GM12878 (cell line): Measurements from ENCODE around the gene SLC37A1. TPM values are rescaled to one million over a fixed set of nuclear protein-coding genes. Genes with fewer than 3 reads are reported as not detected.

Experiments used
- ATAC-seq: fragments of 200-7000 bp; cut with Tn5 transposase; 3 replicates; pipeline ENCODE4 v1.9.1; 2020; ENCODE audit warnings: mild to moderate bottlenecking, moderate library complexity
- BruUV-seq: library from RNA; stranded (reverse); fragments of 400-500 nt; replicated peaks from 2 replicates; lab custom pipeline; 2021; lab: Mats Ljungman, UMichigan
- CTCF ChIA-PET: fragments of 300-600 bp; sonication (Branson Sonifier 250); formaldehyde crosslinking; extraction: SDS; loops from one replicate; lab custom pipeline; 2021; ENCODE audit warnings: inconsistent platforms; lab: Yijun Ruan, JAX
- POLR2A ChIA-PET: fragments of 350-600 bp; formaldehyde crosslinking; extraction: SDS; loops from one replicate; lab custom pipeline; 2021; ENCODE audit warnings: inconsistent platforms; lab: Charles Lee
- RAD21 ChIA-PET: fragments of 300-600 bp; sonication (Branson Sonifier 250); formaldehyde crosslinking; loops from one replicate; lab custom pipeline; 2023; ENCODE audit warnings: antibody characterized with exemption; ENCODE audit not compliant: unreplicated experiment; lab: Charles Lee
- SMC1A ChIA-PET: fragments of 300-600 bp; sonication (Branson Sonifier 250); formaldehyde crosslinking; loops from one replicate; lab custom pipeline; 2023; ENCODE audit not compliant: unreplicated experiment, uncharacterized antibody; lab: Charles Lee
- DNase-seq: peaks from one replicate; pipeline ENCODE4 v3.0.0-alpha.2; 2011; ENCODE audit warnings: low read depth, low spot score
- FAIRE-seq: peaks from 3 replicates; lab custom pipeline; 2011; peaks lifted over from hg19 to GRCh38; lab: Jason Lieb, UNC
- H2AFZ ChIP-seq: 2 replicates; pipeline ENCODE4 v1.6.0; 2011; ENCODE audit warnings: low read depth, low read length, control low read depth; ENCODE audit not compliant: control insufficient read depth
- H3K27ac ChIP-seq: 2 replicates; pipeline ENCODE4 v1.5.1; 2011; ENCODE audit warnings: control low read depth; ENCODE audit not compliant: control insufficient read depth, insufficient read depth
- H3K27me3 ChIP-seq, 2 experiments: replicated peaks in 1 of 2; 2 replicates each; pipeline versions ENCODE4 v1.6.0 to v1.6.1; 2011; ENCODE audit warnings: low read length in 1 of 2; ENCODE audit not compliant: control insufficient read depth in 2 of 2, insufficient read depth in 2 of 2
- H3K36me3 ChIP-seq, 2 experiments: 2 replicates each; pipeline ENCODE4 v1.5.1; 2011; ENCODE audit warnings: low read length in 1 of 2; ENCODE audit not compliant: control insufficient read depth in 2 of 2, insufficient read depth in 2 of 2
- H3K4me1 ChIP-seq: 2 replicates; pipeline ENCODE4 v1.6.1; 2011; ENCODE audit warnings: mild to moderate bottlenecking, low read length, moderate library complexity, mixed read lengths; ENCODE audit not compliant: control insufficient read depth, insufficient read depth
- H3K4me2 ChIP-seq: 2 replicates; pipeline ENCODE4 v1.6.0; 2011; ENCODE audit warnings: control low read depth; ENCODE audit not compliant: control insufficient read depth, insufficient read depth
- H3K4me3 ChIP-seq: fragments of 200-600 bp; sonication (generic); 2 replicates; pipeline ENCODE4 v1.5.1; 2016
- H3K79me2 ChIP-seq: 2 replicates; pipeline ENCODE4 v1.6.0; 2011; ENCODE audit warnings: low read length; ENCODE audit not compliant: control insufficient read depth, insufficient read depth
- H3K9ac ChIP-seq: 2 replicates; pipeline ENCODE4 v1.8.0; 2011; ENCODE audit warnings: low read length, control low read depth, mixed read lengths; ENCODE audit not compliant: control insufficient read depth, insufficient read depth
- H3K9me3 ChIP-seq: replicated peaks from 3 replicates; pipeline ENCODE4 v1.5.1; 2011; ENCODE audit warnings: mild to moderate bottlenecking, low read length; ENCODE audit not compliant: control insufficient read depth, insufficient read depth
- H4K20me1 ChIP-seq: 2 replicates; pipeline ENCODE4 v1.6.0; 2011; ENCODE audit not compliant: control insufficient read depth, insufficient read depth
- BCL3 ChIP-seq: IDR thresholded peaks from 2 replicates; pipeline ENCODE4 v1.6.1; 2011; ENCODE audit warnings: borderline replicate concordance, low read depth, mild to moderate bottlenecking, moderate library complexity, low read length; ENCODE audit not compliant: insufficient read depth, poor library complexity, severe bottlenecking
- BHLHE40 ChIP-seq, 2 experiments: fragments of 450-650 bp in 1 of 2; IDR thresholded peaks; 2 replicates each; pipeline ENCODE4 v1.6.1; 2011 to 2017; ENCODE audit warnings: low read depth in 2 of 2, borderline replicate concordance in 1 of 2, improper control_type of control experiment in 1 of 2, low read length in 1 of 2, mild to moderate bottlenecking in 1 of 2
- HDGF ChIP-seq: fragments of 450-650 bp; IDR thresholded peaks from 2 replicates; pipeline ENCODE4 v1.6.1; 2016; ENCODE audit warnings: antibody characterized with exemption
- NBN ChIP-seq: fragments of 450-650 bp; IDR thresholded peaks from 2 replicates; pipeline ENCODE4 v1.6.1; 2016
- NFXL1 ChIP-seq: fragments of 450-650 bp; IDR thresholded peaks from 2 replicates; pipeline ENCODE4 v1.6.1; 2017; ENCODE audit warnings: antibody characterized with exemption, mild to moderate bottlenecking, borderline replicate concordance
- NFYB ChIP-seq: IDR thresholded peaks from 2 replicates; pipeline ENCODE4 v1.6.1; 2011; ENCODE audit warnings: low read depth, mild to moderate bottlenecking, low read length, improper control_type of control experiment, moderate library complexity; ENCODE audit not compliant: insufficient read depth
- NR2C1 ChIP-seq: fragments of 450-650 bp; IDR thresholded peaks from 2 replicates; pipeline ENCODE4 v1.6.1; 2017; ENCODE audit warnings: antibody characterized with exemption, mild to moderate bottlenecking, moderate library complexity
- PAX8 ChIP-seq: fragments of 450-650 bp; IDR thresholded peaks from 2 replicates; pipeline ENCODE4 v1.6.1; 2017; ENCODE audit warnings: mild to moderate bottlenecking, moderate library complexity
- PML ChIP-seq: IDR thresholded peaks from 2 replicates; pipeline ENCODE4 v1.6.1; 2012; ENCODE audit warnings: low read length, inconsistent platforms
- TCF3 ChIP-seq: IDR thresholded peaks from 2 replicates; pipeline ENCODE4 v1.6.1; 2012; ENCODE audit warnings: low read depth, mild to moderate bottlenecking, low read length, borderline replicate concordance; ENCODE audit not compliant: insufficient read depth
- YY1 ChIP-seq: IDR thresholded peaks from 2 replicates; pipeline ENCODE4 v1.6.1; 2011; ENCODE audit warnings: low read depth, mild to moderate bottlenecking, low read length
- ZNF217 ChIP-seq: fragments of 450-650 bp; IDR thresholded peaks from 2 replicates; pipeline ENCODE4 v1.6.1; 2017; ENCODE audit warnings: antibody characterized with exemption, mild to moderate bottlenecking
- WGBS: methylation state at CpG from one replicate; pipeline ENCODE4 v1.1.6; 2016; ENCODE audit warnings: low lambda C conversion rate; ENCODE audit not compliant: insufficient replicate concordance, insufficient coverage; ENCODE audit errors: missing lambda C conversion rate; 5-methylcytosine and 5-hydroxymethylcytosine counted together
- in situ Hi-C: fragments of 300-500 bp; cut with MboI; formaldehyde crosslinking; loops from 9 replicates; pipeline ENCODE4 v1.14.3; 2018; ENCODE audit warnings: mixed read lengths
- intact Hi-C: fragments of 100-400 bp; cut with micrococcal nuclease; formaldehyde crosslinking; loops from one replicate; pipeline ENCODE4 v1.14.2; 2022; ENCODE audit not compliant: unreplicated experiment
- polyA plus RNA-seq, 11 experiments: library from polyadenylated mRNA; depleted of rRNA in 4 of 11; unstranded in 6 of 11; stranded (reverse) in 5 of 11; fragments of >200 nt; fragmentation: Nextera tagmentation in 4 of 11; fragmentation: Illumina TruSeq in 1 of 11; extraction: Ambion mirVana in 4 of 11; extraction: Trizol in 1 of 11; gene quantifications; 1 replicate in 1 of 11; 2 replicates in 10 of 11; pipeline versions ENCODE4 v1.2.1 to v1.2.3, GENCODE V29; 2011 to 2016; ENCODE audit warnings: inconsistent platforms in 2 of 11, missing spikeins in 2 of 11, low read depth in 1 of 11
- total RNA-seq, 4 experiments: library from RNA; depleted of rRNA in 3 of 4; stranded (reverse); fragments of >200 nt in 3 of 4; fragmentation: Illumina TruSeq in 1 of 4; extraction: Trizol in 1 of 4; gene quantifications; 2 replicates each; pipeline versions ENCODE4 v1.2.1 to v1.2.3, GENCODE V29; 2013 to 2021
- TF ChIP-seq, protein P1 (sequence below): IDR thresholded peaks from 2 replicates; pipeline ENCODE4 v1.6.1; 2011; ENCODE audit warnings: borderline replicate concordance, low read depth, mild to moderate bottlenecking, moderate library complexity, mixed read lengths, low read length; ENCODE audit not compliant: insufficient read depth; ENCODE audit errors: extremely low read length
- TF ChIP-seq, protein P2 (sequence below): IDR thresholded peaks from 2 replicates; pipeline ENCODE4 v1.6.1; 2012; ENCODE audit warnings: low read depth, low read length, improper control_type of control experiment

The SLC37A1 gene
- total and polyA plus RNA-seq, 10 of the 15 experiments (the other 5 are each of a cell fraction or from before 2014, with no cell fraction given): 1.1 to 35.5 (median 24.4) TPM

- ChIA-PET CTCF (no interaction called here), SMC1A (no interaction called here), RAD21 (no interaction called here), POLR2A (no interaction called here)
- no peaks in the 10 kb centered on the region; the same call in 2 of the 3 replicates for H3K9me3 ChIP-seq
- no peaks in the 10 kb centered on the region; a peak in 2 of 4 replicates for H3K27me3 ChIP-seq
- H3K79me2 ChIP-seq: no peaks in the 10 kb centered on the region
- no peaks in the 10 kb centered on the region for H4K20me1 ChIP-seq
- intact Hi-C loops (no loop called here), in situ Hi-C loops (no loop called here)
- FAIRE-seq (no peak), DNase-seq (no peak), ATAC-seq (no peak)
- H3K4me2 ChIP-seq: no peak overlapping the region
- no peak overlapping the region for H3K27ac ChIP-seq
- TF ChIP-seq HDGF (0 out of 2 replicates have a peak, but pooled peaks have one; percentile 50), TCF3 (0 out of 2 replicates have a peak, but pooled peaks have one; percentile 5), YY1 (no peak), NR2C1 (no peak), NBN (peak; percentile 52; the same call in 1 of the 2 replicates), BCL3 (peak; percentile 66)
- H3K4me1 ChIP-seq: no peaks in the 10 kb centered on the region
- no peak overlapping the region for H3K9ac ChIP-seq
- no peaks in the 10 kb centered on the region for H3K36me3 ChIP-seq
- H3K4me3 ChIP-seq: no peak overlapping the region
- BruUV-seq: no TSS peak
- no peak overlapping the region for H2AFZ ChIP-seq
- 26% methylated on average over 3 of the region's 3 CpGs for WGBS
Measured at GRCh38 chr21:42615924-42616323, 102.3 kb downstream of the SLC37A1 start.

DNA sequence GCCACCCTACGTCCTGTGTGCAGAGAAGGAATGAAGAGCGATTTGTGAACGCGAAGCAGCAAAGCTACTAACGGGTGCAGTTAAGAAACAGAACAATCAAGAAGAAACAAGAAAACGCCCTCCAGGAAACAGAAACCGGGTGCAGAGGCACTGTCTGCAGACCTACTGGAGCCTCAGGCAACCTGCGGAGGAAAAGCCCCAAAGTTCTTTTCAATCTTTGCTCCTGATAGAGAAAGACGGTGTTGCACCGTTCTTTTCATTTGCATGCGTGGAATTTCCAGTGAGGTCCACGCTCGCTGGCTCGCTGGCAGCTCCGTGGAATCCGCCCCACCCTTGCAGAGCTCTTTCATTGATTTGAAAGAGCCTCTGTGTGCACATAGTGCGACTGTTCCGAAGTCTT, 102.8 kb downstream of the SLC37A1 start:
- SMC1A ChIA-PET: no interaction called here
- DNase-seq (no peak), ATAC-seq (no peak; the same call in 2 of the 3 replicates)

More for the DNA sequence above, 102.8 kb downstream of the SLC37A1 start:
- ChIA-PET RAD21 (no interaction called here), CTCF (no interaction called here), POLR2A (no interaction called here)
- H3K27ac ChIP-seq: no peak overlapping the region
- H3K4me2 ChIP-seq: no peak overlapping the region
- 27% methylated on average over 18 of the region's 18 CpGs for WGBS
- no peak overlapping the region for H2AFZ ChIP-seq
- H3K27me3 ChIP-seq: no peaks in the 10 kb centered on the region; a peak in 2 of 4 replicates
- FAIRE-seq: no peak
- BruUV-seq: no TSS peak
- in situ Hi-C loops (no loop called here), intact Hi-C loops (no loop called here)
- H4K20me1 ChIP-seq: no peaks in the 10 kb centered on the region
- H3K4me3 ChIP-seq: no peak overlapping the region
- H3K36me3 ChIP-seq: no peaks in the 10 kb centered on the region
- H3K79me2 ChIP-seq: no peaks in the 10 kb centered on the region
- no peaks in the 10 kb centered on the region; the same call in 2 of the 3 replicates for H3K9me3 ChIP-seq
- H3K9ac ChIP-seq: no peak overlapping the region
- TF ChIP-seq PML (no peak), ZNF217 (no peak), BHLHE40 (IDR thresholded peaks at IDR 0.05; ENCODE audit: borderline replicate concordance in 1 of 2, low read depth in 2 of 2, low read length in 1 of 2) (no peak), HDGF (no peak), NFXL1 (no peak), NFYB (no peak), PAX8 (no peak)
- TF ChIP-seq, protein P1, sequence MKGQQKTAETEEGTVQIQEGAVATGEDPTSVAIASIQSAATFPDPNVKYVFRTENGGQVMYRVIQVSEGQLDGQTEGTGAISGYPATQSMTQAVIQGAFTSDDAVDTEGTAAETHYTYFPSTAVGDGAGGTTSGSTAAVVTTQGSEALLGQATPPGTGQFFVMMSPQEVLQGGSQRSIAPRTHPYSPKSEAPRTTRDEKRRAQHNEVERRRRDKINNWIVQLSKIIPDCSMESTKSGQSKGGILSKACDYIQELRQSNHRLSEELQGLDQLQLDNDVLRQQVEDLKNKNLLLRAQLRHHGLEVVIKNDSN: no peak
- TF ChIP-seq, protein P2, sequence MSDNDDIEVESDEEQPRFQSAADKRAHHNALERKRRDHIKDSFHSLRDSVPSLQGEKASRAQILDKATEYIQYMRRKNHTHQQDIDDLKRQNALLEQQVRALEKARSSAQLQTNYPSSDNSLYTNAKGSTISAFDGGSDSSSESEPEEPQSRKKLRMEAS: no peak
- H3K4me1 ChIP-seq: no peaks in the 10 kb centered on the region
